ENCODE data around the gene CD200. TPM values are rescaled to one million over a fixed set of nuclear protein-coding genes. Genes with fewer than 3 reads are reported as not detected.
"Not testable (repeated sequence)": the region's sequence is repeated elsewhere in the genome, so short reads cannot be mapped to it uniquely, and the experiment has no call there.

CD200 gene
- total RNA-seq, 1 donor from 2014 or later: 20.1 TPM

DNA sequence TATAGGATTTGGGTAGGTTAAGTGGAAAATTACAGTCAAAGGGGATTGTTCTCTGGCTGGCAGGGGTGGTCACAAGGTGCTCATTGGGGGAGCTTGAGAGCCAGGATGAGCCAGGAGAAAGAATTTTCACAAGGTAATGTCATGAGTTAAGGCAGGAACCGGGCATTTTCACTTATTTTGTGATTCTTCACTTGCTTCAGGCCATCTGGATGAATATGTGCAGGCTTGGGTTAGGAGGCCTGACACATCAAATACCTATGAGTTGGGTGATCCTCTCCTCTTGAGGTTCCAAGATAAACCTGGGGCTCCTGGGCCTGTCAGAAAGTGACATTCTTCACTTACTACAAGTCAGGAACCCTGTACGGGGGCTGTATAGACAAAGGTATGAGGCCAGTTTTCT lies 68.7 kb downstream of the CD200 start:
- H3K36me3 Mint-ChIP-seq: no peaks in the 10 kb centered on the region
- H3K27ac Mint-ChIP-seq: no peak overlapping the region
- no peaks in the 10 kb centered on the region for H3K27me3 Mint-ChIP-seq
- no peak overlapping the region for H3K4me3 Mint-ChIP-seq
- H3K4me1 Mint-ChIP-seq (ENCODE audit: unreplicated experiment): no peaks in the 10 kb centered on the region
- TF ChIP-seq, protein P1, sequence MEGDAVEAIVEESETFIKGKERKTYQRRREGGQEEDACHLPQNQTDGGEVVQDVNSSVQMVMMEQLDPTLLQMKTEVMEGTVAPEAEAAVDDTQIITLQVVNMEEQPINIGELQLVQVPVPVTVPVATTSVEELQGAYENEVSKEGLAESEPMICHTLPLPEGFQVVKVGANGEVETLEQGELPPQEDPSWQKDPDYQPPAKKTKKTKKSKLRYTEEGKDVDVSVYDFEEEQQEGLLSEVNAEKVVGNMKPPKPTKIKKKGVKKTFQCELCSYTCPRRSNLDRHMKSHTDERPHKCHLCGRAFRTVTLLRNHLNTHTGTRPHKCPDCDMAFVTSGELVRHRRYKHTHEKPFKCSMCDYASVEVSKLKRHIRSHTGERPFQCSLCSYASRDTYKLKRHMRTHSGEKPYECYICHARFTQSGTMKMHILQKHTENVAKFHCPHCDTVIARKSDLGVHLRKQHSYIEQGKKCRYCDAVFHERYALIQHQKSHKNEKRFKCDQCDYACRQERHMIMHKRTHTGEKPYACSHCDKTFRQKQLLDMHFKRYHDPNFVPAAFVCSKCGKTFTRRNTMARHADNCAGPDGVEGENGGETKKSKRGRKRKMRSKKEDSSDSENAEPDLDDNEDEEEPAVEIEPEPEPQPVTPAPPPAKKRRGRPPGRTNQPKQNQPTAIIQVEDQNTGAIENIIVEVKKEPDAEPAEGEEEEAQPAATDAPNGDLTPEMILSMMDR (conservative IDR thresholded peaks at IDR 0.05): no peak
- no peak for DNase-seq (ENCODE audit: extremely low spot score, unreplicated experiment)
- no peaks in the 10 kb centered on the region for H3K9me3 Mint-ChIP-seq

DNA sequence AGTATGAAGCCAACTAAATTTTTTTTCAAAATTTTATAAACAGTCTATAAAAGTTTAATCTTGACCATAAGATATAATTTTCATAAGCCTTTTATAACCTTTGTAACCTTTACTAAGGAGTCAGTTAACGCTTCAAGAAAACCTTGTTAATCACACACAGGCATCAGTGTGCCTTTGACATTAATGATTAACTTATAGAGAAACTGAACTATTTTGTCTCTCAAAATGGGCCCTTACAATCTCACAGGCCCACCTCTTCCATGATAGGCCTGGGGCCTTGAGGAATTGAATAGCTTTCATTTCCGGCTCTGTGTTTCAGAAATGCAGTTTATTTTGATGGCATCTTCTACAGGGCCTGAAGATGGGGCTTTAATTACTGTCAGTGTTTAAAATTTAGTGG lies 70.1 kb downstream of the CD200 start:
- Mint-ChIP-seq H3K4me3 (no peak overlapping the region), H3K4me1 (ENCODE audit: unreplicated experiment) (no peaks in the 10 kb centered on the region), H3K27ac (no peak overlapping the region), H3K36me3 (no peaks in the 10 kb centered on the region), H3K9me3 (no peaks in the 10 kb centered on the region), H3K27me3 (no peaks in the 10 kb centered on the region)
- no peak for DNase-seq (ENCODE audit: extremely low spot score, unreplicated experiment)
- TF ChIP-seq, protein P1 (conservative IDR thresholded peaks at IDR 0.05): no peak

DNA sequence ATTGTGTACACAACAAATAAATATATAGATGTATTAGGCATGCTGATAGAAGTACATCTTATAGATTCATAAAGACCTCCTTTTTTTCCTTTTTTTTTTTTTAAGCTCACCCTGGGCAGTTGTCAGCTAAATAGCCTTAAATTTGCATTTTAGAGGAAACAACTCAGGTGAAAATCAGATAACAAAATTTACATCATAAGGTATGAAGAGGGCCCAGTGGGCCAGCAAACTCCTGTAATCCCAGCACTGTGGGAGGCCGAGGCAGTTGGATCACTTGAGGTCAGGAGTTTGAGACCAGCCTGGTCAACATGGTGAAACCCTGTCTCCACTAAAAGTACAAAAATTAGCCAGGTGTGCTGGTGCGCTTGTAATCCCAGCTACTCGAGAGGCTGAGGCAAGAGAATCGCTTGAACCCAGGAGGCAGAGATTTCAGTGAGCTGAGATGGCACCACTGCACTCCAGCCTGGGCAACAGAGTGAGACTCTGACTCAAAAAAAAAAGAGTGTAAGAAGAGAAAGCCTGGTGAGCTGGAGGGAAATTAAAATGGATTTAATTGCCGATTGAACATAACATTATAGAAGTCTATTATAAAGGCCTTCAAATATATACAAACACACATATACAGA lies 72.1 kb downstream of the CD200 start:
- not testable (repeated sequence) for H3K27ac Mint-ChIP-seq; H3K36me3 Mint-ChIP-seq; H3K4me3 Mint-ChIP-seq; DNase-seq (ENCODE audit: extremely low spot score, unreplicated experiment); H3K4me1 Mint-ChIP-seq (ENCODE audit: unreplicated experiment); H3K9me3 Mint-ChIP-seq; H3K27me3 Mint-ChIP-seq

DNA sequence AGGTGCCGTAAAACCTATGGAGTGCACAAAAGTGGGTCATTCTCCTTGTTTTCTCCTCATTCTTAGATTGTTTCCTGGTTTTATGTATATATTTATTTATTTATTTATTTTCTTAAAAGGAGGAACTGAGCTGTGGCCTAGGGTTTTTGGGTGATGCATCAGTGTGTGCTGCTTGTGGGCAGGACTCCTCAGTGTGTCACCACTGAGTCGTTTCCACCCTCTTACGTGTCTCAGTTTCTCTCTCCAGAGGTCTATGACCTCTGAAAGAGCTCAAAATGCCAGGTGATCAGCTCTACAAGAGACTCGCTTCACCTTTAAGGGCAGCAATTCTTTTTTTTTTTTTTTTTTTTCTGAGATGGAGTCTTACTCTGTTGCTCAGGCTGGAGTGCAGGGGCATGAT lies 72.9 kb downstream of the CD200 start:
- no peaks in the 10 kb centered on the region for H3K4me1 Mint-ChIP-seq (ENCODE audit: unreplicated experiment)
- H3K27me3 Mint-ChIP-seq: no peaks in the 10 kb centered on the region
- H3K36me3 Mint-ChIP-seq: no peaks in the 10 kb centered on the region
- no peak overlapping the region for H3K4me3 Mint-ChIP-seq
- H3K9me3 Mint-ChIP-seq: no peaks in the 10 kb centered on the region
- TF ChIP-seq, protein P1 (conservative IDR thresholded peaks at IDR 0.05): no peak
- DNase-seq (ENCODE audit: extremely low spot score, unreplicated experiment): no peak
- no peak overlapping the region for H3K27ac Mint-ChIP-seq

DNA sequence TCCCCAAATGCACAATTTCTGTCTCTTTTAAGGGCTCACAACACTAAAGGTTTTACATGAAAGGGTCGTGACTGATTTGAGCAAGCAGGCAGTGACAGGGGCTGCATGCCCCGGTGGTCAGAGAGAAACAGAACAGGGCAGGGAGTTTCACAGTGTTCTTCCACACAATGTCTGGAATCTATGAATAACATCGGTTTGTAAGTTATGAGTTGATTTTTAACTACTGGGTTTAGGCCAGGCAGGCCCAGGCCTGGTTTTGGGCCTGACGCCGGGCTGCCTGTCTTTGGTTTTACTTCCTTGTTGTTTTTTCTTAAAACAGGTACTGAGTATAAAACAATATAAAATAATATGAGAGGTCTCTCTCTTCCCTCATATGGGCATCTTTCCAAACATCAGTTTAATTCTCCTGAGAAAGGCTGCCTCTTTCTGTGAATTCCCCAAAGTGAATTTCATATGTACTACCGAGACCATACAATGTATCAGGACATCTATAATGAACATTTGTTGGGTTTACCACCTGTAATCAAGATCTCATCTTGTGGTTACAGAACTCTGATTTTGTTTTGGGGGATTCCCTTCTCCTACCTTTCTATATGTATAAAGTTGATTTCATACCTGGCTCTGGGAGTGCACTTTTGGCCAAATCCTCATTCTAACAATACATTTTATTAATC lies 74.4 kb downstream of the CD200 start:
- Mint-ChIP-seq H3K4me1 (ENCODE audit: unreplicated experiment) (no peaks in the 10 kb centered on the region), H3K27me3 (no peaks in the 10 kb centered on the region), H3K36me3 (no peaks in the 10 kb centered on the region), H3K27ac (no peak overlapping the region), H3K4me3 (no peak overlapping the region), H3K9me3 (no peaks in the 10 kb centered on the region)
- TF ChIP-seq, protein P1 (conservative IDR thresholded peaks at IDR 0.05): no peak
- DNase-seq (ENCODE audit: extremely low spot score, unreplicated experiment): no peak

DNA sequence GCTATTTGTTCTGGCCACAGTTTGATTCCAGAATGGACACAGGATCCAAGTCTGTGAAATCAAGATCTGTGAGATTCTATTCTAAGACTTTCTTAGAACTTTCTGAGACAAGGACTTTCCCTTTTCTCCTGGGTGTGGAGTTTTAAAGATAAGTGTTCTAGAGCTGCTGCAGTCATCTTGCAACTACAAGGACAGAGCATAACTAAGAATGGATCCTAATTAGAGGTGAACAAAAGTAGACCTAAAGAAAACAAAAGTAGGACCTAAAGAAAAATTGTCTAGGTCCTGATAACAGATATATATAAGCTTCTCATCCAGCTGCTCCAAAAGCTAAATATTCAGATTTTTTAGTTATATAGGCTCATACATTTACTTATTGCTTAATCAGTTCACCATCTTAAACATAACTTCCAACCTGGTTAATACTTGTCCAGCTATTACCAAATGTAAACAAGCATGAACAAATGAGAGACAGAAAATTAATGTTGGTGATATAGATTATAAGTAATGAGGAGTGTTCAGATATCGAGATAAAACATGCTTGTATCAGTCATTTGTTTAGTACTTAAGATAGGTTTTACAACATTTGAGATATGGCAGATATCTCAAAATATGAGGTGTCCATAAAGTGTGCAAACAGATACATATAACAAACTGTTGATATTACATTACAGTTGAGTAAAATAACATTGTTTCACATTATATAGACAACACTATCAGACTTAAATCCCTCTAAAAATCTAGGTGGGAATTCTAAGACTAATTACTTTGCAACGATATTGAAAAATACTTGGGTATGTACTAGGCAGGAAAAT lies 75.1 kb downstream of the CD200 start:
- H3K4me3 Mint-ChIP-seq: no peak overlapping the region
- H3K36me3 Mint-ChIP-seq: no peaks in the 10 kb centered on the region
- DNase-seq (ENCODE audit: extremely low spot score, unreplicated experiment): no peak
- no peak overlapping the region for H3K27ac Mint-ChIP-seq
- no peaks in the 10 kb centered on the region for H3K4me1 Mint-ChIP-seq (ENCODE audit: unreplicated experiment)
- no peaks in the 10 kb centered on the region for H3K27me3 Mint-ChIP-seq
- no peaks in the 10 kb centered on the region for H3K9me3 Mint-ChIP-seq
- TF ChIP-seq, protein P1 (conservative IDR thresholded peaks at IDR 0.05): no peak
